ENCODE data around the gene CDC7. TPM values are rescaled to one million over a fixed set of nuclear protein-coding genes. Genes with fewer than 3 reads are reported as not detected.

CDC7 gene
- polyA plus RNA-seq, 1 of the 3 experiments (the other 2 are of a cell fraction) = 2.6 TPM

- Histone ChIP-seq H2AFZ (ENCODE audit: low read depth) (no peak overlapping the region), H3K9me3 (no peaks in the 10 kb centered on the region), H3K9ac (no peak overlapping the region), H4K20me1 (ENCODE audit: insufficient read depth) (no peaks in the 10 kb centered on the region), H3K4me3 (ENCODE audit: low read depth in 2 of 2, low read length in 1 of 2) (no peak overlapping the region), H3K9me2 (no peaks in the 10 kb centered on the region), H3K27me3 (ENCODE audit: insufficient read depth) (no peaks in the 10 kb centered on the region), H3K27ac (ENCODE audit: low read depth in 2 of 2, low read length in 1 of 2) (no peak overlapping the region), H3K4me1 (ENCODE audit: control insufficient read depth in 1 of 2, insufficient read depth in 2 of 2, low read depth in 1 of 2, low read length in 1 of 2) (peaks cover 0 to 3% of the 10 kb centered on the region in 2 experiments; a peak in 2 of 4 replicates), H3K4me2 (no peak overlapping the region), H3K36me3 (replicated peaks in 1 of 2; ENCODE audit: control insufficient read depth in 1 of 2, insufficient read depth in 2 of 2, low read length in 1 of 2) (no peaks in the 10 kb centered on the region), H3K79me2 (ENCODE audit: insufficient read depth) (peaks cover 13% of the 10 kb centered on the region), H3F3A (replicated peaks; ENCODE audit: insufficient read depth) (peaks cover 11% of the 10 kb centered on the region)
- WGBS (ENCODE audit: low lambda C conversion rate) = 94% methylated on average over 6 of the region's 6 CpGs
- ChIA-PET CTCF (interaction anchor here (0.7 kb wide), 1 partner anchor 14 kb away, joined by 3 read pairs; no protein-coding TSS in a partner anchor), POLR2A (no interaction called here)
- TF ChIP-seq FOXJ3 (CRISPR knock-in tag; IDR thresholded peaks at IDR 0.05) (no peak), PBX3 (IDR thresholded peaks at IDR 0.05) (no peak), TCF12 (IDR thresholded peaks at IDR 0.05) (no peak), JUND (IDR thresholded peaks at IDR 0.05) (no peak), USF1 (IDR thresholded peaks at IDR 0.05; ENCODE audit: borderline replicate concordance, low read depth) (no peak), SMC3 (IDR thresholded peaks at IDR 0.05; ENCODE audit: low read depth, low read length) (no peak), FOSL2 (IDR thresholded peaks at IDR 0.05; ENCODE audit: borderline replicate concordance, low read depth) (no peak), FOXM1 (IDR thresholded peaks at IDR 0.05; ENCODE audit: low read depth) (no peak), POLR2AphosphoS5 (IDR thresholded peaks at IDR 0.05; ENCODE audit: low read depth, low read length) (no peak), MXI1 (IDR thresholded peaks at IDR 0.05; ENCODE audit: low read depth, low read length) (no peak), REST (IDR thresholded peaks at IDR 0.05; ENCODE audit: low read depth, low read length) (no peak), CTCF (IDR thresholded peaks at IDR 0.05) (no peak), RCOR1 (IDR thresholded peaks at IDR 0.05; ENCODE audit: low read length) (no peak), MEF2A (IDR thresholded peaks at IDR 0.05; ENCODE audit: borderline replicate concordance, low read depth) (no peak), SIN3A (IDR thresholded peaks at IDR 0.05; ENCODE audit: borderline replicate concordance, low read depth, low read length) (no peak), RFX5 (IDR thresholded peaks at IDR 0.05; ENCODE audit: low read length) (no peak), CHD2 (IDR thresholded peaks at IDR 0.05; ENCODE audit: low read length, partially characterized antibody) (no peak)
- no peak for DNase-seq
These were observed 2.0 kb upstream of the CDC7 start for GRCh38 chr1:91498498-91499245.

Data from SK-N-SH (cell line).